Measurements from ENCODE around the gene TASL. TPM values are rescaled to one million over a fixed set of nuclear protein-coding genes. Genes with fewer than 3 reads are reported as not detected.

The TASL gene
- total RNA-seq, 3 donors from 2014 or later (not counting 1 experiment from before 2014, with no cell fraction given) = 2.2 to 4.7 (median 4.0) TPM

DNA sequence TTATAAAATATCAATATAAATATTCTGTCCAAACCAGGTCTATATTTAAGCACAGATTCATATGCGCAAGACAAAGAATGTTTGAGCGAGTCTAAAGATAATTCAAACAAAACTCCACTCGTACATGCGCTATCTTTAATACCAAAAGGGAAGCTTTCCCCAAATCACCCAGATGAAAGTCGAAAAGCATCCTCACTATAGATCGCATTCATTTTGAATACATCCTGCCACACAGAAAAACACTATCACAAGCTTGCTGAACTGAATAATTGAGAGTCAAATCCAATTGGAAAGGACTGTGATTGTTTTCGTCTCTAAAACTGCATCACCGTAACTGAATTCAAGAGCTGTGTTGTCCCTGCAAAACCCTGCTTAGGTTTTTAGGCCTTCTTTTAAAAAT is 685 bp downstream of the TASL start:
- peak overlapping the region; percentile 89 to 91 for H3K27ac Mint-ChIP-seq
- peaks cover 13 to 19% of the 10 kb centered on the region in 2 donors for H3K4me1 Mint-ChIP-seq
- Histone ChIP-seq H3K9me3 (ENCODE audit: control insufficient read depth, insufficient read depth, low read length) (no peaks in the 10 kb centered on the region), H3K4me3 (ENCODE audit: low read length) (peak overlapping the region; percentile 49), H3K27me3 (ENCODE audit: control insufficient read depth, insufficient read depth, low read length) (no peaks in the 10 kb centered on the region), H3K36me3 (ENCODE audit: control insufficient read depth, insufficient read depth, low read length) (no peaks in the 10 kb centered on the region), H3K27ac (ENCODE audit: low read length) (peak overlapping the region; percentile 83), H3K4me1 (ENCODE audit: control insufficient read depth, insufficient read depth, low read length) (peaks cover 8% of the 10 kb centered on the region)
- 9% methylated on average over 8 of the region's 8 CpGs for WGBS (ENCODE audit: insufficient coverage)
- no peaks in the 10 kb centered on the region for H3K9me3 Mint-ChIP-seq
- no peaks in the 10 kb centered on the region for H3K36me3 Mint-ChIP-seq
- ATAC-seq = peak in 1 of 3 donors; percentile 2
- intact Hi-C loops (cut with micrococcal nuclease) = loop anchor here (5.0 to 10.0 kb wide), 2 partner anchors 75 to 308 kb away; partner anchors contain the start of genes GK and TAB3
- TF ChIP-seq, protein P1, sequence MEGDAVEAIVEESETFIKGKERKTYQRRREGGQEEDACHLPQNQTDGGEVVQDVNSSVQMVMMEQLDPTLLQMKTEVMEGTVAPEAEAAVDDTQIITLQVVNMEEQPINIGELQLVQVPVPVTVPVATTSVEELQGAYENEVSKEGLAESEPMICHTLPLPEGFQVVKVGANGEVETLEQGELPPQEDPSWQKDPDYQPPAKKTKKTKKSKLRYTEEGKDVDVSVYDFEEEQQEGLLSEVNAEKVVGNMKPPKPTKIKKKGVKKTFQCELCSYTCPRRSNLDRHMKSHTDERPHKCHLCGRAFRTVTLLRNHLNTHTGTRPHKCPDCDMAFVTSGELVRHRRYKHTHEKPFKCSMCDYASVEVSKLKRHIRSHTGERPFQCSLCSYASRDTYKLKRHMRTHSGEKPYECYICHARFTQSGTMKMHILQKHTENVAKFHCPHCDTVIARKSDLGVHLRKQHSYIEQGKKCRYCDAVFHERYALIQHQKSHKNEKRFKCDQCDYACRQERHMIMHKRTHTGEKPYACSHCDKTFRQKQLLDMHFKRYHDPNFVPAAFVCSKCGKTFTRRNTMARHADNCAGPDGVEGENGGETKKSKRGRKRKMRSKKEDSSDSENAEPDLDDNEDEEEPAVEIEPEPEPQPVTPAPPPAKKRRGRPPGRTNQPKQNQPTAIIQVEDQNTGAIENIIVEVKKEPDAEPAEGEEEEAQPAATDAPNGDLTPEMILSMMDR (IDR thresholded peaks at IDR 0.05) = no peak
- H3K27me3 Mint-ChIP-seq (ENCODE audit: low read depth in 2 of 2) = no peaks in the 10 kb centered on the region
- H3K4me3 Mint-ChIP-seq = peak overlapping the region; percentile 90
- peak in 1 of 2 donors; percentile 19 for DNase-seq

DNA sequence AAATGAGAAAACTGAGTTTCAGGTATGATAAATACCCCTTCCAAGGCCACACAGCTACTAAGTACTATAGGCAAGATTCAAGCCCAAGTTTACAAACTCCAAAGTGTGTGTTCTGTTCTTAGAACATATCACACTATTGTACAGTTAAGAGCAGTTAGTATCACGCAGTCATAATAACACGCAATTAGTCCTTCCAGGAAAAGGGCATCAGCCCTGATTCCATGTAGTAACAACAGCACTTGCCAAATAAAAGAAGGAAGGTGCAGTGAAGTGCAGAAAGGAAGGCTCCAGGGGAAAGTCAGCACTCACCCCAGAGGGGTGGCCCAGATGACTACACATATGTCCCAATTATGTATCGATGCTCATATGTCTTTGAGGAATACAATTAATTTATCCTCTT is 4.4 kb downstream of the TASL start:
- H3K4me3 Mint-ChIP-seq = no peak overlapping the region
- H3K9me3 Mint-ChIP-seq = no peaks in the 10 kb centered on the region
- H3K27me3 Mint-ChIP-seq (ENCODE audit: low read depth in 2 of 2) = no peaks in the 10 kb centered on the region
- Histone ChIP-seq H3K9me3 (ENCODE audit: control insufficient read depth, insufficient read depth, low read length) (no peaks in the 10 kb centered on the region), H3K4me3 (ENCODE audit: low read length) (no peak overlapping the region), H3K27me3 (ENCODE audit: control insufficient read depth, insufficient read depth, low read length) (no peaks in the 10 kb centered on the region), H3K4me1 (ENCODE audit: control insufficient read depth, insufficient read depth, low read length) (peaks cover 9% of the 10 kb centered on the region), H3K27ac (ENCODE audit: low read length) (no peak overlapping the region), H3K36me3 (ENCODE audit: control insufficient read depth, insufficient read depth, low read length) (no peaks in the 10 kb centered on the region)
- no peaks in the 10 kb centered on the region for H3K36me3 Mint-ChIP-seq
- no peak for ATAC-seq
- WGBS (ENCODE audit: insufficient coverage) = no CpG with 5 or more reads among the region's 3 CpGs
- H3K27ac Mint-ChIP-seq = peak overlapping the region in 1 of 2 donors; percentile 47
- DNase-seq = no peak
- TF ChIP-seq, protein P1 (IDR thresholded peaks at IDR 0.05) = no peak
- intact Hi-C loops (cut with micrococcal nuclease) = loop anchor here (10.0 kb wide), 1 partner anchor 312 kb away; the partner anchor contains the start of gene TAB3
- peaks cover 13 to 32% of the 10 kb centered on the region in 2 donors for H3K4me1 Mint-ChIP-seq

DNA sequence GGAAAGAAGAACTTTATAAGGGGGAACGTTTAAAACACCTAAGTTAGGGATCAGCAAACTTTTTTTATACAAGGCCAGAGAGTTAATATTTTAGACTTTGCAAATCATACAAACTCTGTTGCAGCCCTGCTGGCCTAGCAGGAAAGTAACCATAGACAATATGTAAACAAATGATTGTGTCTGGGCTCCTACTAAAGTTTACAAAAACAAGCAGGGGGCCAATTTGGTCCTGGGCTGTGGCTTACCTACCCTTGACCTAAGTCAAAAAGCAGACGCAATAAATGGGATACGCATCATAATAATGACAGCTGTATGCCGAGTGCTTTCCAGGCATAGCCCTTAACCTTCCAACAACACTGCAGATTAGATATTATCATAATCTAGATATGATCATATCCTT is 4.9 kb downstream of the TASL start:
- 60% methylated on average over 1 of the region's 4 CpGs for WGBS (ENCODE audit: insufficient coverage)
- intact Hi-C loops (cut with micrococcal nuclease) = loop anchor here (10.0 kb wide), 1 partner anchor 312 kb away; the partner anchor contains the start of gene TAB3
- Histone ChIP-seq H3K27ac (ENCODE audit: low read length) (no peak overlapping the region), H3K27me3 (ENCODE audit: control insufficient read depth, insufficient read depth, low read length) (no peaks in the 10 kb centered on the region), H3K4me1 (ENCODE audit: control insufficient read depth, insufficient read depth, low read length) (peaks cover 5% of the 10 kb centered on the region), H3K9me3 (ENCODE audit: control insufficient read depth, insufficient read depth, low read length) (no peaks in the 10 kb centered on the region), H3K4me3 (ENCODE audit: low read length) (no peak overlapping the region), H3K36me3 (ENCODE audit: control insufficient read depth, insufficient read depth, low read length) (no peaks in the 10 kb centered on the region)
- Mint-ChIP-seq H3K36me3 (no peaks in the 10 kb centered on the region), H3K9me3 (no peaks in the 10 kb centered on the region), H3K27ac (peak overlapping the region; percentile 37 to 47), H3K4me3 (no peak overlapping the region), H3K4me1 (peaks cover 12 to 34% of the 10 kb centered on the region in 2 donors), H3K27me3 (ENCODE audit: low read depth in 2 of 2) (no peaks in the 10 kb centered on the region)
- TF ChIP-seq, protein P1 (IDR thresholded peaks at IDR 0.05) = no peak
- ATAC-seq = no peak
- no peak for DNase-seq

DNA sequence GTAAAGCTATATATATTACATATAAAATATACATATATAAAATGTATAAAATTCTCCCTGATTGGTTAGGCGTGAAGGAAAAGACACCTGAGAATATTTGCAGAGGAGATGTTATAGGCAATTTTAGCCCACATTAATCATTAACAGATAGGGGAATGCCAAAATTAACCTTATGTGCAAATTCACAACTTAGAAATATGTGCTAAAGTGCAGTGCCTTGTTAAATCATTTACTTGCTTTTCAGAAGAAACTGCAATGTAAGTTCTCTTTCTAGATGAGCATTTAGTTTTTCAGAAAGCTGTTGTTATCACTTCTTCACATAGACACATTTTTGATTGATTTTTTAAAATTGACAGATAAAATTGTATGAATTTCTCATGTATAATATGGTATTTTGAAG is 5.6 kb downstream of the TASL start:
- Mint-ChIP-seq H3K4me1 (peaks cover 5 to 34% of the 10 kb centered on the region in 2 donors), H3K27ac (peak overlapping the region in 1 of 2 donors; percentile 37), H3K9me3 (no peaks in the 10 kb centered on the region), H3K4me3 (no peak overlapping the region), H3K27me3 (ENCODE audit: low read depth in 2 of 2) (no peaks in the 10 kb centered on the region), H3K36me3 (no peaks in the 10 kb centered on the region)
- intact Hi-C loops (cut with micrococcal nuclease) = loop anchor here (10.0 kb wide), 1 partner anchor 313 kb away; the partner anchor contains the start of gene TAB3
- Histone ChIP-seq H3K9me3 (ENCODE audit: control insufficient read depth, insufficient read depth, low read length) (no peaks in the 10 kb centered on the region), H3K4me1 (ENCODE audit: control insufficient read depth, insufficient read depth, low read length) (peaks cover 5% of the 10 kb centered on the region), H3K27ac (ENCODE audit: low read length) (no peak overlapping the region), H3K27me3 (ENCODE audit: control insufficient read depth, insufficient read depth, low read length) (no peaks in the 10 kb centered on the region), H3K36me3 (ENCODE audit: control insufficient read depth, insufficient read depth, low read length) (no peaks in the 10 kb centered on the region), H3K4me3 (ENCODE audit: low read length) (no peak overlapping the region)
- DNase-seq = no peak
- no peak for ATAC-seq
- WGBS (ENCODE audit: insufficient coverage) = no CpG with 5 or more reads among the region's 1 CpG
- TF ChIP-seq, protein P1 (IDR thresholded peaks at IDR 0.05) = no peak
